ENCODE results near the gene NEIL3.

NEIL3 gene

DNA sequence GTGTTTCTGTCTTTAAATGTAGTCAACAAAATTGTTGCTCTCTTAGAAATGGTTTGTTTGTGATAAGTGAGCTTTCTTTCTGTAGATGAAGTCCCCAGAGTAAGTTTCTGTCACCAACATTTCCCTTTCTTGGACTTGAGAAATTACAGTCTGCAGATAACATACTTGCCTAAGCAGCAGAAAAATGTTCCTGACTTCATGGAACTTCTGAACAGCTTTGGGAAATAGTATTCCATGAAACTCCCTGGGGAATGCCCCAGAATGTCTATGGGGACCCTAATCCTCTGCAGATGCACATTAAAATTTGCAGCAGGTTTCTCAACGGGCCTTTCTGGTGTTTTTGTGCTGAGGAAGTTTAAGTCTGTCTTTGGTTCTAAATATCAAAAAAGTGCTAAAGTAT lies 38.6 kb upstream of the NEIL3 start:
- no peak for DNase-seq (ENCODE audit: low read depth)
- TF ChIP-seq, protein P1, sequence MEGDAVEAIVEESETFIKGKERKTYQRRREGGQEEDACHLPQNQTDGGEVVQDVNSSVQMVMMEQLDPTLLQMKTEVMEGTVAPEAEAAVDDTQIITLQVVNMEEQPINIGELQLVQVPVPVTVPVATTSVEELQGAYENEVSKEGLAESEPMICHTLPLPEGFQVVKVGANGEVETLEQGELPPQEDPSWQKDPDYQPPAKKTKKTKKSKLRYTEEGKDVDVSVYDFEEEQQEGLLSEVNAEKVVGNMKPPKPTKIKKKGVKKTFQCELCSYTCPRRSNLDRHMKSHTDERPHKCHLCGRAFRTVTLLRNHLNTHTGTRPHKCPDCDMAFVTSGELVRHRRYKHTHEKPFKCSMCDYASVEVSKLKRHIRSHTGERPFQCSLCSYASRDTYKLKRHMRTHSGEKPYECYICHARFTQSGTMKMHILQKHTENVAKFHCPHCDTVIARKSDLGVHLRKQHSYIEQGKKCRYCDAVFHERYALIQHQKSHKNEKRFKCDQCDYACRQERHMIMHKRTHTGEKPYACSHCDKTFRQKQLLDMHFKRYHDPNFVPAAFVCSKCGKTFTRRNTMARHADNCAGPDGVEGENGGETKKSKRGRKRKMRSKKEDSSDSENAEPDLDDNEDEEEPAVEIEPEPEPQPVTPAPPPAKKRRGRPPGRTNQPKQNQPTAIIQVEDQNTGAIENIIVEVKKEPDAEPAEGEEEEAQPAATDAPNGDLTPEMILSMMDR (IDR thresholded peaks at IDR 0.05; ENCODE audit: control insufficient read depth, insufficient read depth, low read depth, low read length, missing control alignments) = no peak
- H3K4me3 ChIP-seq (ENCODE audit: control insufficient read depth, low read depth, low read length) = no peak overlapping the region

GRCh38 chr4:177271915-177272766 lies 37.5 kb upstream of the NEIL3 start:
- TF ChIP-seq, protein P1 (IDR thresholded peaks at IDR 0.05; ENCODE audit: control insufficient read depth, insufficient read depth, low read depth, low read length, missing control alignments) = no peak
- no peak for DNase-seq (ENCODE audit: low read depth)
- H3K4me3 ChIP-seq (ENCODE audit: control insufficient read depth, low read depth, low read length) = no peak overlapping the region

DNA sequence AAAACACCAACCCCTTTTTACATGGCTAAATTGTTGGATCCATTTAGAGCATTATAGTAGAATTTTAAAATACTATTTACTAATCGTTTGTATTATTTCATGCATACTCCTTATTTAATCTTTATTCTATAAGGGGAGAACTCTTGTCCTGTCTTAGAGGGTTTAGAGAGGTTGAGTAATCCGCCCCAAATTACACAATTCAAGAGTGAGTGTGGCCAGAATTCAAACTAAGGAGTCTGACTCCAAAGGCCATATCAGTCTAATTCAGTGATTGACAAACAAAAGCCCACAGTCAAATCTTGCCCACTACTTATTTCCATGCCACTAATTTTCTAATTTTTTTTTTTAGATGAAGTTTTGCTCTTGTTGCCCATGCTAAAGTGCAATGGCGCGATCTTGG lies 33.7 kb upstream of the NEIL3 start:
- TF ChIP-seq, protein P1 (IDR thresholded peaks at IDR 0.05; ENCODE audit: control insufficient read depth, insufficient read depth, low read depth, low read length, missing control alignments) = no peak
- no peak overlapping the region for H3K4me3 ChIP-seq (ENCODE audit: control insufficient read depth, low read depth, low read length)
- no peak for DNase-seq (ENCODE audit: low read depth)

DNA sequence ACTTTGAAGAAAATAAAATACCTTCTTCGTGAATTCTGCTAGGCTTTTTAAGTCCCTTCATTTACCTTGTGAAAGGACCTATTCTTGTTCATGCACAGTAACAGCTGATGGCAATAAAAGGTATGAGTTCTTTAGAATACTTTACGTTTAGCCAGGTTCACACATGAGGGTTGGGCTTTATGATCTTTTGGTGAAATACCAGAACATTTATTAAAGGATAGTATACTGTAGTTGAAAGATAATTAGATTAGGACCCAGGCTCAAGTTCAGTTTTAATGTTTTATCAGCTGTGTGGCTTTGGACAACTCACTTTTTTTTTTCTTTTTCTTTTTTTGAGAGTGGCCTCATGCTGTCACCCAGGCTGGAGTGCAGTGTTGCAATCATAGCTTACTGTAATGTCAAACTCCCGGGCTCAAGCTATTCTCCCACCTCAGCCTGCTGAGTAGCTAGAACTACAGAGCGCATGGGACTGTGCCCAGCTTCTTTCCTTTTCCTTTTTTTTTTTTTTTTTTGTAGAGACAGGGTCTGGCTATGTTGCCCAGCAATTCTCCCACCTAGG lies 28.2 kb upstream of the NEIL3 start:
- TF ChIP-seq, protein P1 (IDR thresholded peaks at IDR 0.05; ENCODE audit: control insufficient read depth, insufficient read depth, low read depth, low read length, missing control alignments) = no peak
- H3K4me3 ChIP-seq (ENCODE audit: control insufficient read depth, low read depth, low read length) = no peak overlapping the region
- DNase-seq (ENCODE audit: low read depth) = no peak

DNA sequence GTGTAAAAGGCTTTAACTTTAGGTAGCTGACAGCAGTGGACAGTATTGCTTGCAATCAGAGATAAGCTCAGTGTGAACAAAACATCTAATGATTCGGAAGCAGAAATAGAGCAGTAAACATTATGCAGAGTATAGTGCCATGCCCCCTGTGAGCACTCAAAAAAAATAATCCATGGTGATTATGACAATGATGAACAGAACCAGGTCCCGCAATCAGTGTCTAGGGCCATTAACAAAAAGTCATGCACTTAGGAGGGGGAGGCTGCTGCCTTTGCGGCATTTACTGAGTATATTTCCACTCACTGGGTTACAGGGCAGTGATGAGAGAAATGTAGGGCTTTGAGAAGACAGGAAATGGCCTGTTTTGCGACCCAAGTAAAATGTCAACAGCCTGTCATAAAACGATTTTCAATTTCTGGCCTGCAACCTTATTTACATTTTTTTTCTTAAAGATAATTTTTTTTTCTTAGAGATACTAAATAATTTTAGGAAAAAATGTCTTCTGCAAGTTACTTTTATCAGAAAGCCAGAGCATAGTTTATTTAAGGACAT lies 27.3 kb upstream of the NEIL3 start:
- DNase-seq (ENCODE audit: low read depth) = no peak
- H3K4me3 ChIP-seq (ENCODE audit: control insufficient read depth, low read depth, low read length) = no peak overlapping the region
- TF ChIP-seq, protein P1 (IDR thresholded peaks at IDR 0.05; ENCODE audit: control insufficient read depth, insufficient read depth, low read depth, low read length, missing control alignments) = no peak

- H3K4me3 ChIP-seq (ENCODE audit: control insufficient read depth, low read depth, low read length) = no peak overlapping the region
- peak; percentile 4 for DNase-seq (ENCODE audit: low read depth)
- TF ChIP-seq, protein P1 (IDR thresholded peaks at IDR 0.05; ENCODE audit: control insufficient read depth, insufficient read depth, low read depth, low read length, missing control alignments) = no peak
These were observed 26.5 kb upstream of the NEIL3 start for GRCh38 chr4:177283167-177283566.

All from AG09309 (cell line).